ENCODE measurements around the gene RPTOR.
A peak's percentile ranks its signal among the peaks of the same experiment; 100 is the strongest.

The RPTOR gene

GRCh38 chr17:80773243-80773991 is 228.8 kb downstream of the RPTOR start:
- Histone ChIP-seq H3K27ac (ENCODE audit: low read depth, low read length) (0 out of 2 replicates have a peak overlapping the region, but pooled peaks have one; percentile 33), H3K4me3 (ENCODE audit: low read length) (no peak overlapping the region), H3K36me3 (ENCODE audit: insufficient read depth, low read length) (no peaks in the 10 kb centered on the region), H3K9ac (ENCODE audit: low read depth, low read length) (no peak overlapping the region), H3K4me1 (ENCODE audit: insufficient read depth, low read length) (peaks cover 16% of the 10 kb centered on the region), H3K9me3 (ENCODE audit: insufficient read depth, low read depth, low read length) (no peaks in the 10 kb centered on the region), H3K27me3 (ENCODE audit: insufficient read depth, low read length) (no peaks in the 10 kb centered on the region)
- 83% methylated on average over 19 of the region's 19 CpGs for WGBS

- Histone ChIP-seq H3K9me3 (ENCODE audit: insufficient read depth, low read depth, low read length) (no peaks in the 10 kb centered on the region), H3K9ac (ENCODE audit: low read depth, low read length) (no peak overlapping the region), H3K4me3 (ENCODE audit: low read length) (no peak overlapping the region), H3K27ac (ENCODE audit: low read depth, low read length) (no peak overlapping the region), H3K36me3 (ENCODE audit: insufficient read depth, low read length) (0 out of 2 replicates have a peak, but pooled peaks cover under 1% of the 10 kb centered on the region), H3K27me3 (ENCODE audit: insufficient read depth, low read length) (no peaks in the 10 kb centered on the region), H3K4me1 (ENCODE audit: insufficient read depth, low read length) (peaks cover 16% of the 10 kb centered on the region)
- 95% methylated on average over 20 of the region's 20 CpGs for WGBS
Measured at GRCh38 chr17:80774146-80774545, 229.5 kb downstream of the RPTOR start.

- H3K9me3 ChIP-seq (ENCODE audit: insufficient read depth, low read depth, low read length) = no peaks in the 10 kb centered on the region
- no peak overlapping the region for H3K4me3 ChIP-seq (ENCODE audit: low read length)
- no peak overlapping the region for H3K27ac ChIP-seq (ENCODE audit: low read depth, low read length)
- peaks cover 16% of the 10 kb centered on the region for H3K4me1 ChIP-seq (ENCODE audit: insufficient read depth, low read length)
- WGBS = 92% methylated on average over 21 of the region's 21 CpGs
- H3K36me3 ChIP-seq (ENCODE audit: insufficient read depth, low read length) = peaks cover 6% of the 10 kb centered on the region; the same call in 1 of the 2 replicates
- no peaks in the 10 kb centered on the region for H3K27me3 ChIP-seq (ENCODE audit: insufficient read depth, low read length)
- H3K9ac ChIP-seq (ENCODE audit: low read depth, low read length) = no peak overlapping the region
Measured at GRCh38 chr17:80774643-80775281, 230.1 kb downstream of the RPTOR start.

- Histone ChIP-seq H3K36me3 (ENCODE audit: insufficient read depth, low read length) (peaks cover 6% of the 10 kb centered on the region; the same call in 1 of the 2 replicates), H3K27me3 (ENCODE audit: insufficient read depth, low read length) (no peaks in the 10 kb centered on the region), H3K9ac (ENCODE audit: low read depth, low read length) (no peak overlapping the region), H3K4me3 (ENCODE audit: low read length) (no peak overlapping the region), H3K27ac (ENCODE audit: low read depth, low read length) (no peak overlapping the region), H3K9me3 (ENCODE audit: insufficient read depth, low read depth, low read length) (no peaks in the 10 kb centered on the region), H3K4me1 (ENCODE audit: insufficient read depth, low read length) (peaks cover 19% of the 10 kb centered on the region)
- 92% methylated on average over 2 of the region's 2 CpGs for WGBS
Measured at GRCh38 chr17:80775863-80776262, 231.2 kb downstream of the RPTOR start.

GRCh38 chr17:80777274-80777673 is 232.6 kb downstream of the RPTOR start:
- Histone ChIP-seq H3K27me3 (ENCODE audit: insufficient read depth, low read length) (no peaks in the 10 kb centered on the region), H3K4me1 (ENCODE audit: insufficient read depth, low read length) (peaks cover 29% of the 10 kb centered on the region), H3K27ac (ENCODE audit: low read depth, low read length) (no peak overlapping the region), H3K4me3 (ENCODE audit: low read length) (no peak overlapping the region), H3K9ac (ENCODE audit: low read depth, low read length) (no peak overlapping the region), H3K9me3 (ENCODE audit: insufficient read depth, low read depth, low read length) (no peaks in the 10 kb centered on the region), H3K36me3 (ENCODE audit: insufficient read depth, low read length) (peaks cover 6% of the 10 kb centered on the region; the same call in 1 of the 2 replicates)
- WGBS = 92% methylated on average over 6 of the region's 6 CpGs

GRCh38 chr17:80778716-80779115 is 234.1 kb downstream of the RPTOR start:
- Histone ChIP-seq H3K4me3 (ENCODE audit: low read length) (no peak overlapping the region), H3K27me3 (ENCODE audit: insufficient read depth, low read length) (no peaks in the 10 kb centered on the region), H3K36me3 (ENCODE audit: insufficient read depth, low read length) (peaks cover 6% of the 10 kb centered on the region; the same call in 1 of the 2 replicates), H3K4me1 (ENCODE audit: insufficient read depth, low read length) (peaks cover 38% of the 10 kb centered on the region), H3K9me3 (ENCODE audit: insufficient read depth, low read depth, low read length) (no peaks in the 10 kb centered on the region), H3K27ac (ENCODE audit: low read depth, low read length) (no peak overlapping the region), H3K9ac (ENCODE audit: low read depth, low read length) (no peak overlapping the region)
- 97% methylated on average over 13 of the region's 13 CpGs for WGBS

- H3K9me3 ChIP-seq (ENCODE audit: insufficient read depth, low read depth, low read length) = no peaks in the 10 kb centered on the region
- peaks cover 38% of the 10 kb centered on the region for H3K4me1 ChIP-seq (ENCODE audit: insufficient read depth, low read length)
- H3K27me3 ChIP-seq (ENCODE audit: insufficient read depth, low read length) = no peaks in the 10 kb centered on the region
- no peak overlapping the region for H3K27ac ChIP-seq (ENCODE audit: low read depth, low read length)
- no peak overlapping the region for H3K9ac ChIP-seq (ENCODE audit: low read depth, low read length)
- peaks cover 6% of the 10 kb centered on the region; the same call in 1 of the 2 replicates for H3K36me3 ChIP-seq (ENCODE audit: insufficient read depth, low read length)
- WGBS = 96% methylated on average over 24 of the region's 24 CpGs
- no peak overlapping the region for H3K4me3 ChIP-seq (ENCODE audit: low read length)
Measured at GRCh38 chr17:80779336-80779735, 234.7 kb downstream of the RPTOR start.

GRCh38 chr17:80779961-80780380 is 235.3 kb downstream of the RPTOR start:
- peaks cover 38% of the 10 kb centered on the region for H3K4me1 ChIP-seq (ENCODE audit: insufficient read depth, low read length)
- no peak overlapping the region for H3K4me3 ChIP-seq (ENCODE audit: low read length)

GRCh38 chr17:80780381-80781198 is 236.0 kb downstream of the RPTOR start:
- Histone ChIP-seq H3K36me3 (ENCODE audit: insufficient read depth, low read length) (peaks cover 6% of the 10 kb centered on the region; the same call in 1 of the 2 replicates), H3K27me3 (ENCODE audit: insufficient read depth, low read length) (no peaks in the 10 kb centered on the region), H3K9ac (ENCODE audit: low read depth, low read length) (no peak overlapping the region), H3K4me3 (ENCODE audit: low read length) (no peak overlapping the region), H3K4me1 (ENCODE audit: insufficient read depth, low read length) (peaks cover 38% of the 10 kb centered on the region), H3K27ac (ENCODE audit: low read depth, low read length) (no peak overlapping the region), H3K9me3 (ENCODE audit: insufficient read depth, low read depth, low read length) (no peaks in the 10 kb centered on the region)
- 92% methylated on average over 18 of the region's 19 CpGs for WGBS

More at GRCh38 chr17:80779961-80780380, 235.3 kb downstream of the RPTOR start:
- no peaks in the 10 kb centered on the region for H3K27me3 ChIP-seq (ENCODE audit: insufficient read depth, low read length)
- WGBS = 93% methylated on average over 16 of the region's 16 CpGs
- no peaks in the 10 kb centered on the region for H3K9me3 ChIP-seq (ENCODE audit: insufficient read depth, low read depth, low read length)
- peaks cover 6% of the 10 kb centered on the region; the same call in 1 of the 2 replicates for H3K36me3 ChIP-seq (ENCODE audit: insufficient read depth, low read length)
- H3K9ac ChIP-seq (ENCODE audit: low read depth, low read length) = no peak overlapping the region
- H3K27ac ChIP-seq (ENCODE audit: low read depth, low read length) = no peak overlapping the region

- 93% methylated on average over 12 of the region's 13 CpGs for WGBS
- Histone ChIP-seq H3K27ac (ENCODE audit: low read depth, low read length) (no peak overlapping the region), H3K4me1 (ENCODE audit: insufficient read depth, low read length) (peaks cover 40% of the 10 kb centered on the region), H3K9ac (ENCODE audit: low read depth, low read length) (no peak overlapping the region), H3K36me3 (ENCODE audit: insufficient read depth, low read length) (peaks cover 6% of the 10 kb centered on the region; the same call in 1 of the 2 replicates), H3K9me3 (ENCODE audit: insufficient read depth, low read depth, low read length) (no peaks in the 10 kb centered on the region), H3K4me3 (ENCODE audit: low read length) (no peak overlapping the region), H3K27me3 (ENCODE audit: insufficient read depth, low read length) (no peaks in the 10 kb centered on the region)
Measured at GRCh38 chr17:80781211-80781610, 236.6 kb downstream of the RPTOR start.
